Left ventricle myocardium inferior (tissue), 1 donor: Measurements from ENCODE around the gene MGRN1. TPM values are rescaled to one million over a fixed set of nuclear protein-coding genes. Genes with fewer than 3 reads are reported as not detected.

Source experiments
- DNase-seq: peaks from one replicate; pipeline ENCODE4 v3.0.0-alpha.2; 2020
- H3K27ac ChIP-seq: fragments of 200-600 bp; replicated peaks from 2 replicates; pipeline ENCODE4 v1.8.0; 2021
- H3K27me3 ChIP-seq: fragments of 200-600 bp; 2 replicates; pipeline ENCODE4 v1.8.0; 2021; ENCODE audit warnings: low read depth
- H3K36me3 ChIP-seq: fragments of 200-600 bp; 2 replicates; pipeline ENCODE4 v1.8.0; 2021
- H3K4me1 ChIP-seq: fragments of 200-600 bp; 2 replicates; pipeline ENCODE4 v1.8.0; 2021
- H3K4me3 ChIP-seq: fragments of 200-600 bp; 2 replicates; pipeline ENCODE4 v1.8.0; 2021; ENCODE audit warnings: mild to moderate bottlenecking, moderate library complexity
- H3K9me3 ChIP-seq: fragments of 200-600 bp; replicated peaks from 2 replicates; pipeline ENCODE4 v1.8.0; 2021
- CTCF ChIP-seq: fragments of 200-600 bp; IDR thresholded peaks from 2 replicates; pipeline ENCODE4 v1.8.0; 2021; ENCODE audit warnings: antibody characterized with exemption, mild to moderate bottlenecking, borderline replicate concordance
- intact Hi-C: fragments of 100-400 bp; cut with micrococcal nuclease; formaldehyde crosslinking; loops from one replicate; pipeline ENCODE4 v1.11.0; 2022
- long read RNA-seq: library from polyadenylated mRNA; unstranded; transcript quantifications from one replicate; pipeline ENCODE4 v2.0.0, GENCODE V29; 2021
- total RNA-seq: library from RNA; stranded (reverse); fragmentation: NEBNext Ultra II Directional; extraction: Animal tissue kit (Norgen Biotek cat#: 25700); gene quantifications from one replicate; pipeline ENCODE4 v1.2.1, GENCODE V29; 2021
- donor health status: DM: no; HTN: yes; CAD: no; lungs with severe emphysema.

The MGRN1 gene
- 30.5 TPM for total RNA-seq
- long read RNA-seq, full-length matches to known transcripts = 5 of 12 reads
- long read RNA-seq, partial matches to known transcripts = 2 of 12 reads
- long read RNA-seq, other reads (novel, unspliced or antisense) = 5 of 12 reads

GRCh38 chr16:4624015-4624826 lies at the start of gene MGRN1:
TSS of gene MGRN1 (plus strand) at chr16:4624826. CDS start at chr16:4624961, 135 bp downstream.
- Histone ChIP-seq H3K36me3 (no peaks in the 10 kb centered on the region), H3K27me3 (no peaks in the 10 kb centered on the region), H3K9me3 (no peaks in the 10 kb centered on the region), H3K4me1 (peaks cover 37% of the 10 kb centered on the region), H3K27ac (peak within 1 kb of the TSS; percentile 95), H3K4me3 (peak within 1 kb of the TSS; percentile 100)
- intact Hi-C loops = no loop called here
- peak; percentile 96 for TF ChIP-seq CTCF
- DNase-seq = peak; percentile 94

GRCh38 chr16:4574919-4575705 lies 49.5 kb upstream of the MGRN1 start:
- DNase-seq = no peak
- Histone ChIP-seq H3K4me1 (no peaks in the 10 kb centered on the region), H3K4me3 (no peak overlapping the region), H3K27me3 (peaks cover 3% of the 10 kb centered on the region), H3K9me3 (no peaks in the 10 kb centered on the region), H3K27ac (no peak overlapping the region), H3K36me3 (no peaks in the 10 kb centered on the region)
- no peak for TF ChIP-seq CTCF
- intact Hi-C loops = no loop called here

GRCh38 chr16:4576008-4576407 lies 48.6 kb upstream of the MGRN1 start:
- Histone ChIP-seq H3K4me3 (no peak overlapping the region), H3K4me1 (no peaks in the 10 kb centered on the region), H3K27ac (no peak overlapping the region), H3K36me3 (no peaks in the 10 kb centered on the region), H3K27me3 (peaks cover 2% of the 10 kb centered on the region), H3K9me3 (no peaks in the 10 kb centered on the region)
- no peak for DNase-seq
- no peak for TF ChIP-seq CTCF
- intact Hi-C loops = no loop called here

- intact Hi-C loops = no loop called here
- Histone ChIP-seq H3K27ac (no peak overlapping the region), H3K9me3 (no peaks in the 10 kb centered on the region), H3K4me1 (no peaks in the 10 kb centered on the region), H3K36me3 (no peaks in the 10 kb centered on the region), H3K4me3 (no peak overlapping the region), H3K27me3 (no peaks in the 10 kb centered on the region)
- no peak for TF ChIP-seq CTCF
- DNase-seq = no peak
Measured at GRCh38 chr16:4578961-4579530, 45.6 kb upstream of the MGRN1 start.

- no peaks in the 10 kb centered on the region for H3K4me1 ChIP-seq
- H3K36me3 ChIP-seq = no peaks in the 10 kb centered on the region
- intact Hi-C loops = no loop called here
- H3K9me3 ChIP-seq = no peaks in the 10 kb centered on the region
- H3K4me3 ChIP-seq = no peak overlapping the region
- no peak overlapping the region for H3K27ac ChIP-seq
- no peak for DNase-seq
- TF ChIP-seq CTCF = no peak
- H3K27me3 ChIP-seq = peaks cover under 1% of the 10 kb centered on the region
Measured at GRCh38 chr16:4580250-4580649, 44.4 kb upstream of the MGRN1 start.
